Measurements from ENCODE around the gene RADIL. TPM values are rescaled to one million over a fixed set of nuclear protein-coding genes. Genes with fewer than 3 reads are reported as not detected.

RADIL gene
- total and polyA plus RNA-seq, 2 of the 13 experiments (the other 11 are each of a cell fraction or from before 2014, with no cell fraction given) = 0.05 to 0.09 TPM

DNA sequence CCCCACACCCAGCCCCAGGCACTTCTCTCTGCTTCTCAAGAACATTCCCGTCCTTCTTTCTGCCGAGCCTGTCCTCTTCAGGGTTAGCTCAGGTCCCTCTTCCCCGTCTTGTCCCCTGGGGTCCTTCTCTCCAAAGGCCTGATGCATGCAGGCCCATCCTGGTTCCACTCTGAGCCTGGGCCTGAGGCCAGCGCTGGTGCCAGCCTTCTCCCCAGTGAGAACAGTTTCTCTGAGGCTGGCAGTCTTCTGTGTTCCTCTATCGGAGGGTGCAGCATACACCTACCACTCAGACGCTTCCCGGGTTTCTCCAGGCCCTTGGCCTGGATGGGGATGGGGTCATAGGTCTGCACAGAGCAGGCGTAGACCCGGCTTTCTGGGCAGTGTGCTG lies 93.4 kb downstream of the RADIL start:
- H3K27ac ChIP-seq (ENCODE audit: extremely low read length, insufficient read depth, low read length) = no peak overlapping the region
- 84% methylated on average over 7 of the region's 9 CpGs for WGBS (ENCODE audit: low lambda C conversion rate)
- H3K4me2 ChIP-seq (ENCODE audit: low read depth, low read length) = no peak overlapping the region
- TF ChIP-seq KDM3A (CRISPR knock-in tag; IDR thresholded peaks at IDR 0.05; ENCODE audit: low read depth) (no peak), ZNF550 (CRISPR knock-in tag; IDR thresholded peaks at IDR 0.05; ENCODE audit: borderline replicate concordance) (no peak), CSRNP2 (CRISPR knock-in tag; conservative IDR thresholded peaks at IDR 0.05; ENCODE audit: low read depth) (no peak), TSC22D2 (CRISPR knock-in tag; IDR thresholded peaks at IDR 0.05; ENCODE audit: borderline replicate concordance) (no peak), TP53 (CRISPR knock-in tag; conservative IDR thresholded peaks at IDR 0.05) (no peak), PRDM15 (CRISPR knock-in tag; IDR thresholded peaks at IDR 0.05) (no peak), IKZF1 (IDR thresholded peaks at IDR 0.05) (no peak)
- TF ChIP-seq, protein P1, sequence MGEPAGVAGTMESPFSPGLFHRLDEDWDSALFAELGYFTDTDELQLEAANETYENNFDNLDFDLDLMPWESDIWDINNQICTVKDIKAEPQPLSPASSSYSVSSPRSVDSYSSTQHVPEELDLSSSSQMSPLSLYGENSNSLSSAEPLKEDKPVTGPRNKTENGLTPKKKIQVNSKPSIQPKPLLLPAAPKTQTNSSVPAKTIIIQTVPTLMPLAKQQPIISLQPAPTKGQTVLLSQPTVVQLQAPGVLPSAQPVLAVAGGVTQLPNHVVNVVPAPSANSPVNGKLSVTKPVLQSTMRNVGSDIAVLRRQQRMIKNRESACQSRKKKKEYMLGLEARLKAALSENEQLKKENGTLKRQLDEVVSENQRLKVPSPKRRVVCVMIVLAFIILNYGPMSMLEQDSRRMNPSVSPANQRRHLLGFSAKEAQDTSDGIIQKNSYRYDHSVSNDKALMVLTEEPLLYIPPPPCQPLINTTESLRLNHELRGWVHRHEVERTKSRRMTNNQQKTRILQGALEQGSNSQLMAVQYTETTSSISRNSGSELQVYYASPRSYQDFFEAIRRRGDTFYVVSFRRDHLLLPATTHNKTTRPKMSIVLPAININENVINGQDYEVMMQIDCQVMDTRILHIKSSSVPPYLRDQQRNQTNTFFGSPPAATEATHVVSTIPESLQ (CRISPR knock-in tag; conservative IDR thresholded peaks at IDR 0.05) = no peak
- H3K4me3 ChIP-seq (replicated peaks in 1 of 3; ENCODE audit: insufficient read depth in 1 of 3, low read depth in 2 of 3, low read length in 3 of 3) = no peak overlapping the region
- no peaks in the 10 kb centered on the region for H3K79me2 ChIP-seq (ENCODE audit: insufficient read depth, low read length)
- POLR2A ChIA-PET = no interaction called here
- H3K36me3 ChIP-seq (replicated peaks in 1 of 2; ENCODE audit: control insufficient read depth in 1 of 2, insufficient read depth in 2 of 2, low read length in 2 of 2) = peaks cover 10 to 19% of the 10 kb centered on the region in 2 experiments; a peak in 4 of 5 replicates
- H3K9me3 ChIP-seq (ENCODE audit: low read length) = no peaks in the 10 kb centered on the region
- no peaks in the 10 kb centered on the region for H4K20me1 ChIP-seq (ENCODE audit: insufficient read depth, low read length)
- DNase-seq (ENCODE audit: low spot score) = no peak
- H2AFZ ChIP-seq (ENCODE audit: low read length) = no peak overlapping the region
- H3K9ac ChIP-seq (ENCODE audit: insufficient read depth, low read depth, low read length) = no peak overlapping the region
- intact Hi-C loops (cut with micrococcal nuclease; ENCODE audit: unreplicated experiment) (no loop called here), in situ Hi-C loops (cut with HindIII; ENCODE audit: extremely low pct_ligation_motif_present, low pct_unique_long_range_greater_than_20kb) (loop anchor here (10.0 kb wide), 1 partner anchor 295 kb away; no protein-coding TSS in a partner anchor)
- H3K27me3 ChIP-seq (ENCODE audit: control insufficient read depth in 1 of 2, insufficient read depth in 2 of 2, low read length in 2 of 2) = no peaks in the 10 kb centered on the region
- CTCF ChIA-PET (ENCODE audit: low intra/inter-chr PET ratio, low total read pairs) = no interaction called here
- FAIRE-seq = no peak
- no peak for ATAC-seq
- peaks cover 9% of the 10 kb centered on the region for H3K4me1 ChIP-seq (ENCODE audit: insufficient read depth, low read length)
- no TSS peak for BruUV-seq (replicated peaks)
